ENCODE measurements around the gene TRIM67. TPM values are rescaled to one million over a fixed set of nuclear protein-coding genes. Genes with fewer than 3 reads are reported as not detected.

Gene TRIM67
- total RNA-seq, 1 experiment from 2014 or later = not detected

GRCh38 chr1:231177936-231178335 is 16.1 kb downstream of the TRIM67 start:
- no peaks in the 10 kb centered on the region for H3K9me2 ChIP-seq (ENCODE audit: insufficient read depth)
- TF ChIP-seq EZH2 (IDR thresholded peaks at IDR 0.05; ENCODE audit: low read depth) (no peak), CTCF (conservative IDR thresholded peaks at IDR 0.05) (no peak)
- H3F3A ChIP-seq (ENCODE audit: insufficient read depth, low read depth) = no peaks in the 10 kb centered on the region
- BruUV-seq (replicated peaks) = no TSS peak
- POLR2A ChIA-PET (ENCODE audit: unreplicated experiment) = no interaction called here
- H2AFZ ChIP-seq = no peak overlapping the region
- H3K27me3 ChIP-seq (ENCODE audit: insufficient read depth, low read depth) = peaks cover 97% of the 10 kb centered on the region
- H3K4me1 ChIP-seq (replicated peaks; ENCODE audit: insufficient read depth) = no peaks in the 10 kb centered on the region
- H3K4me2 ChIP-seq = no peak overlapping the region
- H4K20me1 ChIP-seq (ENCODE audit: insufficient read depth) = no peaks in the 10 kb centered on the region
- intact Hi-C loops (cut with micrococcal nuclease; ENCODE audit: unreplicated experiment) = no loop called here
- H3K79me2 ChIP-seq (ENCODE audit: low read depth) = no peaks in the 10 kb centered on the region
- no peak overlapping the region for H3K27ac ChIP-seq
- H3K36me3 ChIP-seq (ENCODE audit: low read depth) = no peaks in the 10 kb centered on the region
- CTCF ChIA-PET = no interaction called here
- H3K4me3 ChIP-seq = no peak overlapping the region
- DNase-seq = no peak
- H3K9me3 ChIP-seq (ENCODE audit: insufficient read depth, low read depth) = no peaks in the 10 kb centered on the region

GRCh38 chr1:231178970-231179369 is 17.1 kb downstream of the TRIM67 start:
- no peak overlapping the region for H3K4me2 ChIP-seq
- intact Hi-C loops (cut with micrococcal nuclease; ENCODE audit: unreplicated experiment) = no loop called here
- no peaks in the 10 kb centered on the region for H3K79me2 ChIP-seq (ENCODE audit: low read depth)
- no TSS peak for BruUV-seq (replicated peaks)
- H3K27ac ChIP-seq = no peak overlapping the region
- POLR2A ChIA-PET (ENCODE audit: unreplicated experiment) = no interaction called here
- CTCF ChIA-PET = no interaction called here
- H3F3A ChIP-seq (ENCODE audit: insufficient read depth, low read depth) = no peaks in the 10 kb centered on the region
- DNase-seq = no peak
- H4K20me1 ChIP-seq (ENCODE audit: insufficient read depth) = no peaks in the 10 kb centered on the region
- no peak for TF ChIP-seq CTCF (conservative IDR thresholded peaks at IDR 0.05)
- TF ChIP-seq EZH2 (IDR thresholded peaks at IDR 0.05; ENCODE audit: low read depth) = no peak
- H3K4me3 ChIP-seq = no peak overlapping the region
- no peaks in the 10 kb centered on the region for H3K4me1 ChIP-seq (replicated peaks; ENCODE audit: insufficient read depth)
- H3K36me3 ChIP-seq (ENCODE audit: low read depth) = no peaks in the 10 kb centered on the region
- H3K9me3 ChIP-seq (ENCODE audit: insufficient read depth, low read depth) = no peaks in the 10 kb centered on the region
- H3K27me3 ChIP-seq (ENCODE audit: insufficient read depth, low read depth) = peaks cover 99% of the 10 kb centered on the region
- H3K9me2 ChIP-seq (ENCODE audit: insufficient read depth) = no peaks in the 10 kb centered on the region
- H2AFZ ChIP-seq = no peak overlapping the region

GRCh38 chr1:231180034-231180433 is 18.2 kb downstream of the TRIM67 start:
- POLR2A ChIA-PET (ENCODE audit: unreplicated experiment) = no interaction called here
- CTCF ChIA-PET = no interaction called here
- H3K4me3 ChIP-seq = no peak overlapping the region
- intact Hi-C loops (cut with micrococcal nuclease; ENCODE audit: unreplicated experiment) = no loop called here
- H3K4me1 ChIP-seq (replicated peaks; ENCODE audit: insufficient read depth) = no peaks in the 10 kb centered on the region
- no peak for TF ChIP-seq CTCF (conservative IDR thresholded peaks at IDR 0.05)
- no peak for TF ChIP-seq EZH2 (IDR thresholded peaks at IDR 0.05; ENCODE audit: low read depth)
- H3K79me2 ChIP-seq (ENCODE audit: low read depth) = no peaks in the 10 kb centered on the region
- no peaks in the 10 kb centered on the region for H3K9me2 ChIP-seq (ENCODE audit: insufficient read depth)
- no peaks in the 10 kb centered on the region for H3K36me3 ChIP-seq (ENCODE audit: low read depth)
- H3K4me2 ChIP-seq = no peak overlapping the region
- H3K27me3 ChIP-seq (ENCODE audit: insufficient read depth, low read depth) = peaks cover 100% of the 10 kb centered on the region
- DNase-seq = no peak
- BruUV-seq (replicated peaks) = no TSS peak
- H3F3A ChIP-seq (ENCODE audit: insufficient read depth, low read depth) = no peaks in the 10 kb centered on the region
- no peak overlapping the region for H2AFZ ChIP-seq
- no peak overlapping the region for H3K27ac ChIP-seq
- H3K9me3 ChIP-seq (ENCODE audit: insufficient read depth, low read depth) = no peaks in the 10 kb centered on the region
- no peaks in the 10 kb centered on the region for H4K20me1 ChIP-seq (ENCODE audit: insufficient read depth)
